NCI-H82 (cell line): ENCODE measurements around the gene SLC2A11.
A peak's percentile ranks its signal among the peaks of the same experiment; 100 is the strongest.

Experiments used
- DNase-seq: peaks from one replicate; lab custom pipeline; 2025; lab: John Stamatoyannopoulos, UW

The SLC2A11 gene

DNA sequence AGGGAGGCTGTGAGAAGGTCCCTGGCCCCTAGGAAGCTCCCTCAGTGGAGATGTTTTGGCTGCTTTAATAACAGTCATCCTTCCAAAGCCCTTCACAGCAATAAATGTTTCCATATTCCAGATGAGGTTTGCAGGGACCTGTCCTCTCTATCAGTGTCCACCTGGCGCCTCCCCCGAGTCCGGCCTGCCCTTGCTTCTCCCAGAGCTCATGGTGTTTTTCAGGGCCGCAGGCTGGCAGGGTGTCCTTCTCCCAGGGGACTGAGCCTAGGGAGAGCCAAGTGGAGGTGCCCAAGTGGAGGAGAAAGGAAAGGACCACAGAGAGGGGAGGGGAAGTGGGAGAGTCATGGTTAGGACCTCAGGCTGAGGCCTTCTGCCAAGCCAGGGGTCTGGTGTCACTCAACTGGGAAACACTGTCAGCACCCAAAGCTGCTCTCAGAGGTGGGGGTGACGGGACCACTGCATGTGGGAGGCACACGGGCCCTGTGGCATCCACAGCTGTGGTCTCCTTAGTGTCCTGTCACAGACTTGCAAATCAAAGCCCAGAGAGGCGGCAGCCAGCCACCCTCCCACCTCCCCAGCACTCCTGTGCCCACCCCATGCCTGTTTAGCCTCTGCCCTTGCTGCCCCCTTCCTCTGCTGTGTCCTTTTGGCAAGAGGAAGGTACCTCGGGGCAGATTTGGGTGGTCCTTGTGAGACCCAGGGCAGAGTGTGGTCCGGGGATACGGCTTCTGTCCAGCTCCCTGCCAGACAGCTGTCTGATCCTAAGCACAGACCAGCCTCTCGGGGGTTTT is 25.3 kb upstream of the SLC2A11 start:
- no peak for DNase-seq

DNA sequence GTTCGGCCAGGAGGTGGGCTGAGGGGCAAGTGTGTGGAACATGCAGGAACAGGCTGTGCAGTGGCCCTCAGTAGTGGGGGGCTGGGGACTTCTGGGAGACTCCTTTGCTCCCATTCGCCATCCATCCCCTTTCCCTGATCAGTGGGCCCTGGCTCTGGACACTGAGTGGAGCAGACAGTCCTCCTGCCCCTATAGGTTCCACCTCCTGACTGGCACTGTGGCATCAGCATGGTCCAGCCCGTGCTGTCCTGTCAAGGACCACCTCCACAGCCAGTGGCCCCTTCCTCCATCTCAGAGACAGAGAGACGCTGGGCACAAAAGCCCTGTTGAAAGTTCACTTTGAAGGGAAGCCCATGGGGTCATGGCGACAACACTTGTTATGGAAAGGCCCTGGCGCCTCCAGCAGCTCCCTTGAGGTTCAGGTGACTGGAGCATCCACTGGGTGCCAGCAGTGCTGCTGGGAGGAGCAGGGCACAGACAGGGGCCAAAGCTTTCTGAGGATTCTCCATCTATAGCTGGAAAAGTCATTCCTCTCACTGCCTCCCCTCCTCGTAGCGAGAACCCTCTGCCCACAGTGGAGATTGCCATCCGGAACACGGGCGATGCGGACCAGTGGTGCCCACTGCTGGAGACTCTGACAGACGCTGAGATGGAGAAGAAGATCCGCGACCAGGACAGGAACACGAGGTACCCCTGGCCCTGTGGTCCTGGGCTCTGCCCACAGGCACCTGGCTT is 24.5 kb upstream of the SLC2A11 start:
- no peak for DNase-seq

DNA sequence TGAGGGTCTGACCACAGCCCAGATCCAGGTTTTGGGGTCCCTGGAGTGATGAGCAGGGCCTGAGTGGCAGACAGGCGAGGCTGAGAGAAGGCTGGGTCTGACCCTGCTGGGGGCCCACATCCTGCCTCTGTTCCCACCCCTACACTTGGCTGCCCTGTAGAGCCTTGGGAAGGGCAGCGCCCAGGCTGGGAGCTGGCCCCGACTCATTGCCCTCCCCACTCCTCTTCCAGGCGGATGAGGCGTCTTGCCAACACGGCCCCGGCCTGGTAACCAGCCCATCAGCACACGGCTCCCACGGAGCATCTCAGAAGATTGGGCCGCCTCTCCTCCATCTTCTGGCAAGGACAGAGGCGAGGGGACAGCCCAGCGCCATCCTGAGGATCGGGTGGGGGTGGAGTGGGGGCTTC is 23.8 kb upstream of the SLC2A11 start:
- no peak for DNase-seq

DNA sequence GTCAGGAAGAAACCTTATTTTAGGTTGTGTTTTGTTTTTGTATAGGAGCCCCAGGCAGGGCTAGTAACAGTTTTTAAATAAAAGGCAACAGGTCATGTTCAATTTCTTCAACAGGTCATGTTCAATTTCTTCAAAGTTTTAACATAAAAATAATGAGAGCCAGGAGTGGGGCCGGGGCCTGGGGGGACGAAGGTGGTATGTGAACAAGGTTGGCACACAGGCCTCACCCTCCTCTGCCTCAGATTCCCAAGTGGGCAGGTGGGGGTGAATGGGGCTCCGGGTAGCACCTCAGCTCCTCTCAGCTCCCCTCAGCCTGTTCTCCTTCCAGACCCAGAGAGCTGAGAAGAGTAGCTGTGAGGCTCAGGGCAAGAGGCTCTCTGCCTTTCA is 23.3 kb upstream of the SLC2A11 start:
- DNase-seq = no peak

DNA sequence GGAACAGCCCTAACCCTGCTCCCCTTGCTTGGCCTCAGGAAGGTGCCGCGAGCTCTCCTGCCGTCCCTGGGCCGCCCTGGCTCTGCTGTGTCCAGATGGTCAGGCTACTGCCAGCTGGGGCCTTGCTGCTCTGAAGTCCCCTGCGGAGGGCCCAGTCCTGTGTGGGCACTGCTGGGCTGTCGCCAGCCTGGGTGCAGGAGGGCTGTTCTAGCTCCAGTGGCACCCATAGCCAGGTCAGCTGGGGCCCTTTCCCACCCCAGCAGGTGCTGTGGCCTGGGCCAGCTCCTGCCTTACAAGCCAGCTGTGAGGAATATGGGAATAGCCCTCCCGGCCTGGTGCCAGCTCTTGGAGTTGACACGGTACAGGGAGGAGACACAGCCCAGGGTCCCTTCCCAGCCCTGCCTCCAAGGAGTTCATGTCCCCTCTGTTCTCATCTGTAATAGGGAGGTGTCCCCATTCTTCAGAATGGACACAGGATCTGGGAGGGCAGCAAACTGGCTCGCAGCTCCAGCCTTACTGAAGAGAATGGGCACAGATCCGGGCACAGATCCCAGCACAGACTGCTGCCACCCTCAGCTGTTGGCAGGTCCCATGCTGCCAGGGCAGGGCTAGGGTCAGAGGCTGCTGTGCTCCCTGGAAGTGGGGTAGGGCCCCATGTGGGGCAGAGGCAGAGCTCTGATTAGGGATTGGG is 22.7 kb upstream of the SLC2A11 start:
- no peak for DNase-seq

DNA sequence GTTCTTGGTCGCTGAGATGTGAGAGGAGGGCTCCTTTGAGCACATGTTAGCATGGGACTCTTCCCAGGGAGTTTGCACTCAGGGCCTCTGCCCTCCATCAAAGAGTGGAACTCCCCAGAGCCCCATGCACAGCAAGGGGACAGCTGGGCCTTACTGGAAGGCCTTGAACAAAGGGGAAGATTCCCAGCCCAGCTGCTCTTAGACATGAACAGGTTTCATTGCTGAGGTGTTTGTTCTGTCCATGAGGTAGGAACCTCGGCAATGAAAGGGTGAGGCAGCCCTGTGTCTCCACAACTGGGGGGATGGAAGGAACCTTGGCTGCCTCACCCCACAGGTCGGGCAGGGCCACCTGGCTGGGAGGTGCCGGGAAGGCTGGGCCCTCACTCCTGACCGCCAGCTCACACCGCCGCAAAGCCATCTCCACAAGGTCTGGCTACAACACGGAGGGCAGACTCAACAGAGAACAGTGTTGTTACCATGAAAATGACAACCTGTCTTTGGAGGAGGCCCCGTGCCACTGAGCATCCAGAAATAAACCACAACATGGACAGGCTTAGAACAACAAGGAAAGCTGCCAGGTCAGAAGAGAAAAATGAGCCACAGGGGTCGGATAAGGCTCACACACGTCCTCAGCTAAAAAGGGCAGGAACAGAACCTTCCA is 22.1 kb upstream of the SLC2A11 start:
- no peak for DNase-seq

DNA sequence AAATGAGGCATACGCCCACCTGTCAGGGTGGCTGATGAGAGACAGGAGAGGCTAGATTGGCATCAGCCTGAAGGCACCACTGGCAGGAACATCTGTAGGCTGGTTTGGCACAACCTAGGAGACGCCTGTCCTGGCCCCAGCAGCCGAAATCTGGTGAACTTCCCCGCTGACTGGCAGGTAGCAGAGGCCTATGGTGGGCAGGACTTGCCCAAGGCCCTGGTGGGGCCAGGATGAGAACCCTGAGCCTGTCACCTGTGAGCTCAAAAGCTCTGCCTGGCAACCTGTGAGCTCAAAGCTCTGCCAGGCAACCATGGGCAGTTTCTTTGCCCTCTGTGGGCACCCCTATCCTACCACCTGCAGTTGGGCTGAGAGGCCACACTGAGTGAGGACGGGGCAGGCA is 21.4 kb upstream of the SLC2A11 start:
- no peak for DNase-seq

DNA sequence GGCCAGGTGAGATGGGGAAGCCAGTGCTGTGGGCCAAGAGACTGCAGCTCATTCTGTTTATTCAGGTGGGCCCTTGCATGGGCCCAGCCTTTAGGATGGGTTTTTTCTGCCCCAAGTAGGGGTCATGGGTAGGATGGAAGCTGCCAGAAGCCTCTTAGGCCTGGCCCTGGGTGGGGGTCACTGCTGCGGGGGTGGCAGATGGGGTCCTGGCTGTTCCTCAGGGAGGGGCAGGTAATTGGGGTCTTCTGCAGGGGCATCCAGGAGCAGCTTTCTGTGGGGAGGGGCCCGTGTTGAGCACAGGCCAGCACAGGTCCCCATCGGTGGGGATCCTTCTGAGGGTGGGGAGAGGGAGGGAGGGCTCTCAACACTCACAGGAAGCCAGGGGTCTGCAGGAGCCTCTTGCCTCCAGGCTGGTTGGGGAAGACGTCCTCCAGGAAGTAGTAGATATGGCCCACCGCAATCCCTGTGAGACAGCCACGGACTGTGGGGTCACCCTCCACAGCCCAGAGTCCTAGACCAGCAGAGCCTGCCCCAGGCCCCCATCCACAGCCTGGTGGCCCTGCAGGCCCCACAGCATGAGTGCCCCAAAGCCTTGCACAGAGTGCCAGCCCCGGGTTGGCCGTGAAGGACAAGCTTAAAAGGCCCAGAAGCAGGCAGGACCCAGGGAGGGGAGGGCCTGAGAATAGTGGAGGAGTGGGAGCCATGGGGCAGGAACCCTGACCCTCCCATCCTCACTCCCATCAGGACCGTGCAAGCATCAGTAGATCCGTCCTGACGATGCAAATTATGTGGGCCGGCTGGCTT is 20.8 kb upstream of the SLC2A11 start:
- DNase-seq = no peak

DNA sequence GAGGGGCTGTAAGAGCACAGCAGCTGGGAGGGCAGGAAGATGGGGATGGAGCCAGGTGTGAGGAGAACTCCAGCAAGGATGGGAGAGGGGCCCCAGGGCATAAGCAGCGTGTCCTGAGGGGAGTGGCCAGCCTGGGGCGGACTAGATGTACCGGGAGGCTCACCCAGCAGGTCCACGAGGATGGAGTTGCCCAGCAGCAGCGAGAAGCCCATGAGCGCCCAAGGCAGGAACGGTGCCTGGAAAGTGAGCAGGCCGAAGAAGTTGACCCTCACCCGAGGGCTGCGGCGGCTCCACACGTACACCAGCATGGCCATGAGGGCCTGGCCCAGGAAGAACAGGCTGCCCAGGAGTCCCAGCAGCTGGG is 20.2 kb upstream of the SLC2A11 start:
- no peak for DNase-seq

DNA sequence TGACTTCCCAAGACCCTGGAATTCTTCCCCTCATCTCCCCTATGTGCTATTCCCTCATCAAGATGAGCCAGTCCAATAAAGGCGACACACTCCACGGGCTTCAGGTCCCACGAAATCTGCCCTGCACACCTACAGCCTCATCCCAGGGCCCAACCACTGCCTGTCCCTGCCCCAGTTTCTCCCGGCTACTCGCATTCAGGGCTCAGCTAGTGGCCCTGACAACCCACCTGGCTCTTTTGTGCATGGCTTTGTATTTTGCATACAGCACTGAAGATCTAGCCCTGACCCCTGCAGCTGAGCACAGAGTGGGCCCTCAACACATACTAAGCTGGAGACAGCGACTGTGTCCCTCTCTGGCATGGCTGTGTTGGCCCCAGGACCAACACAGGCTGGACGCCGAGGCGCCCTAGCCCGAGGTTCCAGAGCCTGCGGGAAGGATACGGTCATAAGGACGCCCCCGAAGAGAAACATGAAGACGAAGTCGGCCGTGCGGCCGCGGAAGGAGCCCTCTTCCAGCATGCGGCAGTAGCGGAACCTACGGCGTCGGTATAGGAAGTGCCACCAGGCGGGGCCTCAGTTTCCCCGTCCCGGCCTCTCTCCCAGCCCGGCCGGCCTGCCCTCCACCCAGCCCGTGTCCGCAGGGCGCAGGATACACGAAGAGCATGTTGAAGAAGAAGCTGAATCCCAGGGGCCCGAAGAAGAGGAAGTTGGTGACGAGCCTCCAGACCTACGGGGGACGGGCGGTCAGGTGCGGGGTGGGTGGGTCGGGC is 19.6 kb upstream of the SLC2A11 start:
- DNase-seq = no peak

DNA sequence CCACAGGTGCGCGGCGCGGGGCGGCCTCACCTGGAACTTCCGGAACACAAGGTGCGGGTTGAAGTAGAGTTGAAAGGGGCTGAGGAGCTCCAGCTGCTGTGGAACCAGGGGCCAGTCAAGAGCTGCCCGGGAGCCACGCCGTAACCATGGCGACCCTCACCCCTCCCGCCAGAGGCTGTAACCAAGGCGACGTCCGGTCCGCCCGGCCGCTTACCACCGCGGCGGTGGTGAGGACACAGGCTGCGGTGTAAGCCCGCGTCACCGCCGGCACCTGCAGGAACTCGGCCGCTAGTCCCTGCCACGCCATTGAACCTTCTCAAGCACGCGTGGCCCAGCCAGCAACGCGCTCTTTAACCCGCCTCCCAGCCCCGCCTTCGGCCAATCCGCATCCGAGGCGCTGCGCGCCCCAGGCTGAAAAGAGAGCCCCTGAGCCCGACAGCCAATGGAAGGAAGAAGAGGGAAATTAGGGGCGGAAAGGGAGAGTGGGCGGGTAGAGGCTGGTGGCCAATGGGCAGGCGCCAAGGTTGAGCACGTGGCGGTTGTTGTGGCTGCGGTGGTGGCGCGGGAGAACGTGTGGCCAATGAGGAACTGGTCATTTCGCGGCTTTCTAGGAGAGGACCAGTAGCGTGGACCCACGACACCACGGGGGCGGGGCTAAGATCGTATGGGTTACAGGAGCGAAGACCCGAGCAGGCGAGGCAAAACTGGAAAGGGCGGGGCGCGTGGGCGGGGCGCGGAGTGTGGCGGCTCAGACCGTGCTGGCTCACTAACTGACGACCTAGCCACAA is 18.8 kb upstream of the SLC2A11 start, which contains the start of gene DERL3:
DERL3 (minus strand) TSS at position 326 of the 788 bp plus-strand sequence; CDS start at position 307, 19 bp downstream.
- no peak for DNase-seq

DNA sequence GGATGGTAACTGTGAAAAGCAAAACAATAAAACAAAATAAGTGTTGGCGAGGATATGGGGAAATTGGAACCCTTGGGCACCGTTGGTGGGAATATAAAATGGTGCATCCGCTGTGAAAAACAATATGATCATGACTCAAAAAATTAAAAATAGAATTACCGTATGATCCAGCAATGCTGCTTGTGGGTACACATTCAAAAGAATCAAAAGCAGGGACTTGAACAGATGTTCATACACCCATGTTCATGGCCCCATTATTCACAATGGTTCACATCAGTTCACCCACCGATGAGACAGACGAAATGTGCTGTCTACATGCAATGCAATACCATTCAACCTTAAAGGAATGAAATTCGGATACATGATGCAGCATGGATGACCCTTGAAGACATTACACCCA is 17.6 kb upstream of the SLC2A11 start:
- DNase-seq = no peak

DNA sequence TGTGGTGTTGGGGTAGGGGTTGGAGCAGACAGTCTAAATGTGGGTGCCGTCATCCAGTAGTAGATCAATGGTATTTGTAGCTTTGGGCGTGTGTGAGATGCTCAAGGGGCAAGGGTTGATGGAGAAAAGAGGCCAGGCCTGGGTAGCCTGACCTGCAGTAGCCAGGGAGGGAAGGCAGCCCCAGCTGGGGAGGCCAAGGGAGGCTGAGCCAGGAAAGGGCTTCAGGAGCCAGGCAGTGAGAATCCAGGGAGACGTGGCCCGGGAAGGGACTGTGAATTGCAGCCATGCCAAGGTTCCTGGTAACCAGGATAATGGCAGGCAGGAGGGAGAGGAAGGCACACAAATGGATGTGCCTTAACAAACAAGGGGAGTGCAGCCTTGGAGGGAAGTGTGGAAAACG is 16.4 kb upstream of the SLC2A11 start:
- no peak for DNase-seq

DNA sequence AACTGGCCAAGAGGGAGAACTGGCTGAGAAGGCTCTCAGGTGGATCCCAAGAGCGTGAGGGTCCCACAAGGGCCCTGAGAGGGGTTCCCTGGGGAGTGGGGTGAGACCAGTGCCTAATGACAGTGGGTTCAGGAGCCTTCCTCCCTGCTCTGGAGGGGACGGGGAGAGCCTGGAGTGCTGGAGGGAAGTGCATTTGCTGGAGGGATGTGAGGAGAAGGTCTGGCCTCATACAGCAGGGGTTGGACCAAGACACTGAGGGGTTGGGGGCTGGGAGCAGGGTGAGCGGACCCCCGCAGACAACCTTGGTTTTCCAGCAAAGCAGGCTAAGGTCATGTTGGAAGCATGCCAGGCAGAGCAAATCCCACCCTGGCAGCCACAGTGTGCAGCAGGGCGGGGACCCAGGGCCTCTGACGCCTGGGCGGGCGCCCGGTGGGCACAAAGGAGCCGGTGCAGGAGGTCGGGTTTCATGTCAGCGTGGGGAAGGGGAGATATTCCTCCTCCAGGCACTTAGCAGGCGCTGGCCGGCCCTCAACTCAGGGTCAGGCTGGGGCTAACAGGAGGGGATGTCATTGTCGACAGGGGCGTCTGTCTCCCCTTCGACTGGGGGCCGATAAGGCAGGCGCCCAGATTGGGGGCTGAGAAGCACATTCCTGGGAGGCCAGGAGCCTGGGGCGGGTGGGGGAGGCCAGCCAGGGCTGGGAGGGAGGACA is 15.8 kb upstream of the SLC2A11 start:
- no peak for DNase-seq

DNA sequence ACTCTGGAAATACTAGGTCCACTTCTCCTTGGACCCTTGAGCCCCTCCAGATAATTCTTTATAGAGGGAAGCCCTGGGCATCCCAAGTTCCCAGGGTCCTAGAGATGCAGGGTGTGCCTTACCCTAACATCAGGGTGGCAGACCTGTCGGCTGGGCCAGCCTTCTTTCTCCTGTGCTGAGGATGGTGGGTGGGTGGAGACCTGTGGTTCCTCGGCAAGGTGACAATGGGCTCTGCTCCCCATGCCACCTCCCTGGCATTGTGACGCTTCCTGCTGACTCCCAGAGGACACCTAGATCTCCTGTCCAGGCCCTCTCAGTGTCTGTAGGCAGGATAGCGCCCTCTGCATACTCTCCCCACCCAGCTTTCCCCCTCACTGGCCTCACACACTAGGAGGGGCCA is 15.1 kb upstream of the SLC2A11 start:
- no peak for DNase-seq

DNA sequence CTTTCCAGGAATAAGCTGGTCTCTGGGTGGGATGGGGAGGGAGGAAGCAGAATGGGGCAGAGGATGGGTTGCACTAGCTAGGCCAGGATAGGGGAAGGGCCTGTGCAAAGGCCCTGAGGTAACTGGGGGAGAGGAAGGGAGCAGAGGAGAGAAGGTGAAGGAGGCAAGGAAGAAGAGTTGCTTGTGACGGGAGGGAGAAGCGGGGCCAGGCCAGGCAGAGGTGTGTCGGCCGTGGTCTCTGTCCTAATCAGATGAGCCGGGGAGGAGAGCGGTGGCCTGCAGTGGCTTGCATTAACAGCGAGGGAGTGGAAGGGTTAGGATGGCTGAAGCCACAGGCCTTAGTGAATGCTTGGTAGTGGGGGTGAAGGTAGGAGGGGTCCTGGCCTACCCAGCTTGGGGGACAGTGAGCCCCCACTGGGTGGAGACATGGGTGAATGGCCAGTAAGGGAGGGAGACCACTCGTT is 12.9 kb upstream of the SLC2A11 start:
- no peak for DNase-seq

DNA sequence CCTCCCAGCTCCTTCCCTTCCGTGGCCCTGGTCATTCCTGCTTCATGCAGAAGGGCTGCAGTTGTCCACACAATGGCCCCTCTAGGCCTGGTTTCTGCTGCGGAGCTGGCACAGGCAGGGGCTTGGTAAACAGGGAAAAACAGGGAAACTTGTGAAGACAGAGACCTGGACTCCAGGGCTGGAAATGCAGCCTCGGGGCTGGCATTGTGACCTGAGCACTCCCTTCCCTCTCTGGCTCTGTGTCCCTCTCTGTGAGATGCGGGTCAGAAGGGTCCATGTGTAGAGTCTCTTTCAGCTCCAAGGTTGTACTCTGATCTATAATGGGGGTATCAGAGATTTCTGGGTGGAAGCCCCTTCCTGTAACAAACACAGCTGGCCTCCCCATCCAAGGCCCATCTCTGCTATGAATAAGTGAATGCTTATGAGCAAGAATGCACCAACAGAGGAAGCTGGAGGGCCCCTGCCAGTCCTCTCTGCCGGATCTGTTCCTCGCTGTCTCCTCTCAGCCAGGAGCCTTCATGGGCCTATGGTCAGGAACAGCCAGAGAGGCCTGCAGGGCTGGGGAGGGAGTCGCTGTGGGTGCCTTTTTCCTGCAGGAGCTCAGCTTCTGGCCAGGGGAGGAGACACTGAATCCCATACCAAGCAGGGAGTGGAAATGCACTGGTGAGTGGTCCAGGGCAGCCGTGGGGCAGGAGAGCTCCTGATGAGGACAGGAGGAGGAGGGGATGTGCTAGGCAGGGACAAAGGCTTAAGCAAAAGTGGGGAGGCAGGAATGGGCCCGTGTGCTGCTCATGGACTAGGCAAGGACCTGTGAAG is 12.2 kb upstream of the SLC2A11 start:
- peak; percentile 33 for DNase-seq

DNA sequence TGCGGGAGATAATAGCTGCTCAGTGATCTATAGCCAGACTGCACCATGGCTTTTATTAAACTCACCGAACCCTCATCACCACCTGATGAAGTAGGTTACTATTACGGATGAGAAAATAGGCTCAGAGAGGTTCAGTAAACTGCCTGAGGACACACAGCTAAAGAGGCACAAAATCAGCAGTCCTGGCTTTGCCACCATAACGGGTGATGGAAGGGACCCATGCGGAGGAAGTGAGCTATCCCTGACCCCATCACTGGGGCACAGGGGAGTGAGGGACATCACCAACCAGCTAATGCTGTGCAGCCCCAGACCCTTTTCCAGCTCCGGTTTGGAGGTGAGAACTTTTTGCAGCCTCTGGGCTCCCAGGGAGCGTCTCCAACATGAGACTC is 11.6 kb upstream of the SLC2A11 start:
- no peak for DNase-seq
